Measurements from ENCODE around the gene BROX. TPM values are rescaled to one million over a fixed set of nuclear protein-coding genes. Genes with fewer than 3 reads are reported as not detected.

BROX gene
- total and polyA plus RNA-seq, 2 donors (not counting 3 experiments of a cell fraction or from before 2014, with no cell fraction given), result 7.3 to 39.7 TPM

DNA sequence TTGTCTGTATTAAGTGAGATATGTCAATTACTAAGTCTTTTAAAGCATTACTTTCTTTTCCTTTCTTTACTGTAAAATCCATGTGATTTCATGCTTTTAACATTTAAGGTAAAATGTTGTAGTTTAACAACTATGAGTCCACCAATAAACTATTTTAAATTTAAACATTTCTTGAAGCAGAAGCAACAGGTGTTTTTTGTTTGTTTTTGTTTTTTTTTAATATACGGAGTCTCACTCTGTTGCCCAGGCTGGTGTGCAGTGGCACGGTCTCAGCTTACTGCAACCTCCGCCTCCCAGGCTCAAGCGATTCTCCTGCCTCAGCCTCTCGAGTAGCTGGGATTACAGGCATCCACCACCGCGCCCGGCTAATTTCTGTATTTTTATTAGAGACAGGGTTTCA is 15.6 kb upstream of the BROX start:
- TF ChIP-seq POLR2AphosphoS5 (IDR thresholded peaks at IDR 0.05; ENCODE audit: insufficient read depth, low read depth, low read length), result no peak
- TF ChIP-seq MYC (IDR thresholded peaks at IDR 0.05; ENCODE audit: low read depth, low read length), result no peak
- TF ChIP-seq, protein P1, sequence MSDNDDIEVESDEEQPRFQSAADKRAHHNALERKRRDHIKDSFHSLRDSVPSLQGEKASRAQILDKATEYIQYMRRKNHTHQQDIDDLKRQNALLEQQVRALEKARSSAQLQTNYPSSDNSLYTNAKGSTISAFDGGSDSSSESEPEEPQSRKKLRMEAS (IDR thresholded peaks at IDR 0.05; ENCODE audit: insufficient read depth, insufficient read length), result no peak
- BruUV-seq (replicated peaks), result no TSS peak
- Histone ChIP-seq H3K27me3 (ENCODE audit: control insufficient read depth in 2 of 2, insufficient read depth in 2 of 2, low read length in 2 of 2) (no peaks in the 10 kb centered on the region), H4K20me1 (replicated peaks; ENCODE audit: control insufficient read depth, extremely low read depth, insufficient read depth, low read length) (no peaks in the 10 kb centered on the region), H3K9me3 (replicated peaks; ENCODE audit: control insufficient read depth, insufficient read depth, low read length) (no peaks in the 10 kb centered on the region), H3K9me1 (replicated peaks; ENCODE audit: control insufficient read depth, extremely low read depth, insufficient read depth, low read length) (no peaks in the 10 kb centered on the region), H3K79me2 (ENCODE audit: control insufficient read depth, insufficient read depth, low read length) (peaks cover 34% of the 10 kb centered on the region), H3K4me3 (replicated peaks in 1 of 3; ENCODE audit: insufficient read depth in 1 of 3, low read depth in 1 of 3, low read length in 3 of 3) (no peak overlapping the region), H3K27ac (ENCODE audit: insufficient read depth, low read depth, low read length) (no peak overlapping the region), H3K4me1 (ENCODE audit: control insufficient read depth, extremely low read depth, insufficient read depth, low read length) (peaks cover 3% of the 10 kb centered on the region), H3K36me3 (ENCODE audit: control insufficient read depth in 2 of 2, extremely low read depth in 1 of 2, insufficient read depth in 2 of 2, low read length in 2 of 2) (peaks cover 0 to 6% of the 10 kb centered on the region in 2 experiments), H3K9ac (replicated peaks; ENCODE audit: extremely low read depth, insufficient read depth, low read length) (no peak overlapping the region), H3K4me2 (ENCODE audit: insufficient read depth, low read length) (no peak overlapping the region), H2AFZ (ENCODE audit: low read depth, low read length) (no peak overlapping the region)
- CTCF ChIA-PET, result interaction anchor here (1.1 kb wide), 1 partner anchor 49 kb away, joined by 3 read pairs; no protein-coding TSS in a partner anchor
- intact Hi-C loops (cut with micrococcal nuclease), result no loop called here
- POLR2A ChIA-PET, result no interaction called here
- DNase-seq (ENCODE audit: low read depth, low spot score) (no peak), FAIRE-seq (no peak)
- dilution Hi-C loops (cut with MboI; ENCODE audit: extremely low pct_ligation_motif_present, low sequenced_read_pairs), result no loop called here

DNA sequence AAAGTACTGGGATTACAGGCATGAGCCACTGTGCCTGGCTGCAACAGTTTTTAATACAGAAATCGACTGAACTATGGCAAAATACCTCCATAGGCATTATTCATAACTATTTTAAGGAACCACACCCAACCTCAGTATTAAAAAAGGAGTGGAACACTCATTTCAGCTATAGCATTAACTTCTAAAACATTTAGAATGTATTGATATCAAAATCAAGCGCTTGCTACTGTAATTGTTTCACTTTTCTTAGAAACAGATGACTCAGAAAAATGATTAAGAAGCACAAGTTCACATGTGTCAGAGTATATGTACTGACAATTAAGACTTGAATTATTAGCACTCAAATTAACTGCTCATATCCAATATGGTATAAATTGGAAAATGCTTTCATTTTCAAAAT is 15.2 kb upstream of the BROX start:
- no peak overlapping the region for H3K27ac ChIP-seq (ENCODE audit: insufficient read depth, low read depth, low read length)
- no peaks in the 10 kb centered on the region for H3K9me1 ChIP-seq (replicated peaks; ENCODE audit: control insufficient read depth, extremely low read depth, insufficient read depth, low read length)
- POLR2A ChIA-PET, result no interaction called here
- H3K27me3 ChIP-seq (ENCODE audit: control insufficient read depth in 2 of 2, insufficient read depth in 2 of 2, low read length in 2 of 2), result no peaks in the 10 kb centered on the region
- no peak overlapping the region for H2AFZ ChIP-seq (ENCODE audit: low read depth, low read length)
- no peaks in the 10 kb centered on the region for H4K20me1 ChIP-seq (replicated peaks; ENCODE audit: control insufficient read depth, extremely low read depth, insufficient read depth, low read length)
- BruUV-seq (replicated peaks), result no TSS peak
- H3K9me3 ChIP-seq (replicated peaks; ENCODE audit: control insufficient read depth, insufficient read depth, low read length), result no peaks in the 10 kb centered on the region
- no peak overlapping the region for H3K4me2 ChIP-seq (ENCODE audit: insufficient read depth, low read length)
- peaks cover 0 to 6% of the 10 kb centered on the region in 2 experiments for H3K36me3 ChIP-seq (ENCODE audit: control insufficient read depth in 2 of 2, extremely low read depth in 1 of 2, insufficient read depth in 2 of 2, low read length in 2 of 2)
- intact Hi-C loops (cut with micrococcal nuclease), result no loop called here
- no peak overlapping the region for H3K4me3 ChIP-seq (replicated peaks in 1 of 3; ENCODE audit: insufficient read depth in 1 of 3, low read depth in 1 of 3, low read length in 3 of 3)
- no peak for TF ChIP-seq POLR2A (IDR thresholded peaks at IDR 0.05; ENCODE audit: low read depth, low read length)
- TF ChIP-seq POLR2AphosphoS5 (IDR thresholded peaks at IDR 0.05; ENCODE audit: insufficient read depth, low read depth, low read length), result no peak
- TF ChIP-seq EZH2 (IDR thresholded peaks at IDR 0.05; ENCODE audit: borderline replicate concordance, low read depth, low read length, severe bottlenecking), result no peak
- TF ChIP-seq FOS (IDR thresholded peaks at IDR 0.05; ENCODE audit: borderline replicate concordance, insufficient read depth, low read length), result no peak
- TF ChIP-seq GATA2 (IDR thresholded peaks at IDR 0.05; ENCODE audit: insufficient read depth, insufficient read length, low read depth, low read length), result no peak
- TF ChIP-seq JUN (IDR thresholded peaks at IDR 0.05; ENCODE audit: borderline replicate concordance, insufficient read depth, insufficient read length, low read depth), result no peak
- no peak for TF ChIP-seq CTCF (IDR thresholded peaks at IDR 0.05; ENCODE audit: extremely low read depth in 1 of 2, insufficient read depth in 1 of 2, low read depth in 1 of 2, low read length in 2 of 2)
- TF ChIP-seq MYC (IDR thresholded peaks at IDR 0.05; ENCODE audit: low read depth, low read length), result no peak
- TF ChIP-seq, protein P1 (IDR thresholded peaks at IDR 0.05; ENCODE audit: insufficient read depth, insufficient read length), result no peak
- CTCF ChIA-PET, result interaction anchor here (1.1 to 1.2 kb wide), 4 partner anchors 49 to 436 kb away, joined by 3 to 4 read pairs (median 3); no protein-coding TSS in a partner anchor
- peaks cover 34% of the 10 kb centered on the region for H3K79me2 ChIP-seq (ENCODE audit: control insufficient read depth, insufficient read depth, low read length)
- no peaks in the 10 kb centered on the region for H3K4me1 ChIP-seq (ENCODE audit: control insufficient read depth, extremely low read depth, insufficient read depth, low read length)
- dilution Hi-C loops (cut with MboI; ENCODE audit: extremely low pct_ligation_motif_present, low sequenced_read_pairs), result no loop called here
- DNase-seq (ENCODE audit: low read depth, low spot score), result no peak
- H3K9ac ChIP-seq (replicated peaks; ENCODE audit: extremely low read depth, insufficient read depth, low read length), result no peak overlapping the region
- no peak for FAIRE-seq

All from endothelial cell of umbilical vein (primary cell).